LHCN-M2 (cell line): Measurements from ENCODE around the gene CCNQ. TPM values are rescaled to one million over a fixed set of nuclear protein-coding genes. Genes with fewer than 3 reads are reported as not detected.

Experiments
- DNase-seq: peaks from one replicate; pipeline ENCODE4 v3.0.0-alpha.2; 2012; ENCODE audit warnings: low read depth
- total RNA-seq: library from RNA; depleted of rRNA; stranded (reverse); fragments of >200 nt; gene quantifications from 2 replicates; pipeline ENCODE4 v1.2.3, GENCODE V29; 2014; rRNA removed

Gene CCNQ
- total RNA-seq, 1 experiment from 2014 or later: 40.1 TPM

GRCh38 chrX:153539171-153539978, 59.6 kb downstream of the CCNQ start:
- DNase-seq: peak; percentile 45

- DNase-seq: no peak
Measured at GRCh38 chrX:153538424-153538823, 60.5 kb downstream of the CCNQ start.

Other genes starting within 250 kb of the CCNQ start
- not detected in 2 replicates for gene PNMA6E, start 197.8 kb downstream of the CCNQ start, total RNA-seq
- gene ZFP92, start 187.7 kb downstream of the CCNQ start, total RNA-seq: not detected in 2 replicates
- 0.90 and 2.3 TPM in 2 replicates for gene TREX2, start 153.1 kb downstream of the CCNQ start, total RNA-seq
- gene HAUS7, start 128.6 kb downstream of the CCNQ start, total RNA-seq: 29.3 and 52.6 TPM in 2 replicates
- gene BGN, start 104.2 kb downstream of the CCNQ start, total RNA-seq: not detected in 2 replicates
- gene ATP2B3, start 81.5 kb downstream of the CCNQ start, total RNA-seq: not detected in 2 replicates
- not detected in 2 replicates for gene DUSP9, start 48.1 kb upstream of the CCNQ start, total RNA-seq
- 0.19 TPM in 1 of 2 replicates, not detected in the other for gene PNCK, start 74.7 kb upstream of the CCNQ start, total RNA-seq
- gene SLC6A8, start 88.8 kb upstream of the CCNQ start, total RNA-seq: 10.2 and 13.7 TPM in 2 replicates
- gene BCAP31, start 125.2 kb upstream of the CCNQ start, total RNA-seq: 138 and 211 TPM in 2 replicates
- 25.8 and 30.5 TPM in 2 replicates for gene ABCD1, start 125.7 kb upstream of the CCNQ start, total RNA-seq
- 5.0 and 9.7 TPM in 2 replicates for gene PLXNB3, start 165.1 kb upstream of the CCNQ start, total RNA-seq
- 0.45 and 1.3 TPM in 2 replicates for gene SRPK3, start 181.9 kb upstream of the CCNQ start, total RNA-seq
- gene IDH3G, start 195.2 kb upstream of the CCNQ start, total RNA-seq: 83.6 and 86.6 TPM in 2 replicates
- 201 and 222 TPM in 2 replicates for gene SSR4, start 195.5 kb upstream of the CCNQ start, total RNA-seq
- gene PDZD4, start 231.4 kb upstream of the CCNQ start, total RNA-seq: 1.2 and 1.7 TPM in 2 replicates